Upper lobe of left lung (tissue), 6 donors: ENCODE data around the gene CERS3. TPM values are rescaled to one million over a fixed set of nuclear protein-coding genes. Genes with fewer than 3 reads are reported as not detected.
A peak's percentile ranks its signal among the peaks of the same experiment; 100 is the strongest.

Experiments used
- ATAC-seq, 2 donors: fragments of 200-7000 bp; cut with Tn5 transposase; one replicate each; pipeline ENCODE4 v1.9.1; 2022; ENCODE audit warnings: mild to moderate bottlenecking in 2 of 2, moderate library complexity in 2 of 2; ENCODE audit not compliant: low FRiP score in 2 of 2
- DNase-seq, 2 donors: peaks; one replicate each; pipeline ENCODE4 v3.0.0-alpha.2; 2019 to 2020
- H3K27ac ChIP-seq, 4 donors: fragments of 200-600 bp; sonication (generic); one replicate each; pipeline ENCODE4 v1.5.1; 2016 to 2019
- H3K27me3 ChIP-seq, 4 donors: fragments of 200-600 bp; sonication (generic); one replicate each; pipeline ENCODE4 v1.5.1; 2017 to 2019
- H3K36me3 ChIP-seq, 4 donors: fragments of 200-600 bp; sonication (generic); one replicate each; pipeline ENCODE4 v1.5.1; 2016 to 2019
- H3K4me1 ChIP-seq, 4 donors: fragments of 200-600 bp; sonication (generic); one replicate each; pipeline ENCODE4 v1.5.1; 2018 to 2019
- H3K4me3 ChIP-seq, 4 donors: fragments of 200-600 bp; sonication (generic); one replicate each; pipeline ENCODE4 v1.5.1; 2017 to 2019; ENCODE audit warnings: mild to moderate bottlenecking in 2 of 4, moderate library complexity in 1 of 4
- H3K9me3 ChIP-seq, 4 donors: fragments of 200-600 bp; sonication (generic); one replicate each; pipeline ENCODE4 v1.5.1; 2018 to 2019
- CTCF ChIP-seq, 6 experiments: fragments of 450-650 bp in 4 of 6; fragments of 200-600 bp in 2 of 6; sonication (generic) in 2 of 6; IDR thresholded peaks; one replicate each; pipeline ENCODE4 v1.5.1; 2016 to 2019; ENCODE audit warnings: antibody characterized with exemption in 6 of 6
- EP300 ChIP-seq, 4 donors: sonication (generic); formaldehyde crosslinking; IDR thresholded peaks; one replicate each; pipeline ENCODE4 v1.5.1; 2017; ENCODE audit warnings: antibody characterized with exemption in 4 of 4, control low read depth in 2 of 4
- POLR2A ChIP-seq, 4 donors: fragments of 450-650 bp; IDR thresholded peaks; one replicate each; pipeline ENCODE4 v1.5.1; 2016 to 2017; ENCODE audit warnings: antibody characterized with exemption in 4 of 4, mild to moderate bottlenecking in 2 of 4
- POLR2AphosphoS5 ChIP-seq, 2 donors: sonication (generic); formaldehyde crosslinking; IDR thresholded peaks; one replicate each; pipeline ENCODE4 v1.5.1; 2017; ENCODE audit warnings: antibody characterized with exemption in 2 of 2
- WGBS, 2 donors: methylation state at CpG; one replicate each; pipeline ENCODE4 v1.1.5; 2017 to 2018; 5-methylcytosine and 5-hydroxymethylcytosine counted together
- total RNA-seq, 6 donors: library from RNA; depleted of rRNA in 4 of 6; stranded (reverse); fragments of >200 nt in 4 of 6; gene quantifications; one replicate each; pipeline versions ENCODE4 v1.1.0 to v1.2.1, GENCODE V29; 2016 to 2021
- donor health status: DM: no; HTN: no; CAD: no; lungs with moderate emphysema.
- donor health status: DM: no; HTN: yes; CAD: no; lungs with severe emphysema.

The CERS3 gene
- total RNA-seq, 6 donors from 2014 or later = 0.33 TPM; not detected in 5

- no peaks in the 10 kb centered on the region for H3K4me1 ChIP-seq
- ATAC-seq (no peak), DNase-seq (no peak)
- H3K27me3 ChIP-seq = no peaks in the 10 kb centered on the region
- no peak for TF ChIP-seq POLR2AphosphoS5 (IDR thresholded peaks at IDR 0.05)
- no peak for TF ChIP-seq CTCF (IDR thresholded peaks at IDR 0.05)
- no peak for TF ChIP-seq EP300 (IDR thresholded peaks at IDR 0.05)
- no peak for TF ChIP-seq POLR2A (IDR thresholded peaks at IDR 0.05)
- H3K4me3 ChIP-seq = no peak overlapping the region
- peak overlapping the region in 1 of 4 donors; percentile 23 for H3K27ac ChIP-seq
- no peaks in the 10 kb centered on the region for H3K9me3 ChIP-seq
- no peaks in the 10 kb centered on the region for H3K36me3 ChIP-seq
These were observed 8.0 kb upstream of the CERS3 start for GRCh38 chr15:100536733-100537132.

GRCh38 chr15:100533886-100534285 is 5.1 kb upstream of the CERS3 start:
- no peaks in the 10 kb centered on the region for H3K36me3 ChIP-seq
- H3K27me3 ChIP-seq = no peaks in the 10 kb centered on the region
- ATAC-seq = no peak
- no peak overlapping the region for H3K27ac ChIP-seq
- H3K9me3 ChIP-seq = no peaks in the 10 kb centered on the region
- no peak overlapping the region for H3K4me3 ChIP-seq
- 44 to 65% methylated on average over 1 of the region's 1 CpG for WGBS, 2 donors
- TF ChIP-seq POLR2AphosphoS5 (IDR thresholded peaks at IDR 0.05) = no peak
- TF ChIP-seq EP300 (IDR thresholded peaks at IDR 0.05) = no peak
- TF ChIP-seq POLR2A (IDR thresholded peaks at IDR 0.05) = no peak
- no peak for TF ChIP-seq CTCF (IDR thresholded peaks at IDR 0.05)
- no peaks in the 10 kb centered on the region for H3K4me1 ChIP-seq
- DNase-seq = no peak

- Histone ChIP-seq H3K4me1 (no peaks in the 10 kb centered on the region), H3K4me3 (no peak overlapping the region), H3K27me3 (no peaks in the 10 kb centered on the region), H3K9me3 (no peaks in the 10 kb centered on the region), H3K27ac (no peak overlapping the region), H3K36me3 (no peaks in the 10 kb centered on the region)
- no peak for ATAC-seq
- DNase-seq = no peak
- 67 to 71% methylated on average over 11 of the region's 11 CpGs for WGBS, 2 donors
- TF ChIP-seq POLR2AphosphoS5 (IDR thresholded peaks at IDR 0.05) (no peak), POLR2A (IDR thresholded peaks at IDR 0.05) (no peak), EP300 (IDR thresholded peaks at IDR 0.05) (no peak), CTCF (IDR thresholded peaks at IDR 0.05) (no peak)
These were observed 3.1 kb upstream of the CERS3 start for GRCh38 chr15:100531823-100532327.

GRCh38 chr15:100531204-100531603 is 2.5 kb upstream of the CERS3 start:
- WGBS, 2 donors = 74 to 75% methylated on average over 4 of the region's 4 CpGs
- no peak for DNase-seq
- H3K9me3 ChIP-seq = no peaks in the 10 kb centered on the region
- H3K36me3 ChIP-seq = no peaks in the 10 kb centered on the region
- H3K27ac ChIP-seq = no peak overlapping the region
- H3K4me3 ChIP-seq = no peak overlapping the region
- ATAC-seq = no peak
- H3K27me3 ChIP-seq = no peaks in the 10 kb centered on the region
- H3K4me1 ChIP-seq = no peaks in the 10 kb centered on the region
- no peak for TF ChIP-seq POLR2A (IDR thresholded peaks at IDR 0.05)
- no peak for TF ChIP-seq EP300 (IDR thresholded peaks at IDR 0.05)
- TF ChIP-seq CTCF (IDR thresholded peaks at IDR 0.05) = no peak
- no peak for TF ChIP-seq POLR2AphosphoS5 (IDR thresholded peaks at IDR 0.05)

GRCh38 chr15:100529556-100529955 is 806 bp upstream of the CERS3 start:
- H3K27ac ChIP-seq = no peak overlapping the region
- no peaks in the 10 kb centered on the region for H3K4me1 ChIP-seq
- no peaks in the 10 kb centered on the region for H3K36me3 ChIP-seq
- no peaks in the 10 kb centered on the region for H3K9me3 ChIP-seq
- no peaks in the 10 kb centered on the region for H3K27me3 ChIP-seq
- ATAC-seq (no peak), DNase-seq (no peak)
- TF ChIP-seq POLR2AphosphoS5 (IDR thresholded peaks at IDR 0.05) = no peak
- no peak for TF ChIP-seq CTCF (IDR thresholded peaks at IDR 0.05)
- TF ChIP-seq EP300 (IDR thresholded peaks at IDR 0.05) = no peak
- no peak for TF ChIP-seq POLR2A (IDR thresholded peaks at IDR 0.05)
- 85 to 90% methylated on average over 2 of the region's 2 CpGs for WGBS, 2 donors
- H3K4me3 ChIP-seq = no peak overlapping the region
